Measurements from ENCODE around the gene SOHLH1. TPM values are rescaled to one million over a fixed set of nuclear protein-coding genes. Genes with fewer than 3 reads are reported as not detected.

SOHLH1 gene
- total and polyA plus RNA-seq, 10 of the 15 experiments (the other 5 are each of a cell fraction or from before 2014, with no cell fraction given) = not detected

GRCh38 chr9:135739271-135740220 is 40.3 kb upstream of the SOHLH1 start:
- no TSS peak for BruUV-seq (replicated peaks)
- intact Hi-C loops (cut with micrococcal nuclease; ENCODE audit: unreplicated experiment) = no loop called here
- H3K79me2 ChIP-seq (ENCODE audit: control insufficient read depth, insufficient read depth, low read length) = no peaks in the 10 kb centered on the region
- FAIRE-seq (no peak), DNase-seq (ENCODE audit: low read depth, low spot score) (no peak), ATAC-seq (no peak)
- H2AFZ ChIP-seq (ENCODE audit: control insufficient read depth, low read depth, low read length) = no peak overlapping the region
- TF ChIP-seq ZBTB33 (IDR thresholded peaks at IDR 0.05) (no peak), EP300 (IDR thresholded peaks at IDR 0.05; ENCODE audit: borderline replicate concordance in 1 of 2, control insufficient read depth in 1 of 2, low read depth in 2 of 2, low read length in 2 of 2) (no peak), PBX3 (IDR thresholded peaks at IDR 0.05; ENCODE audit: insufficient replicate concordance, low read depth, low read length) (no peak), TCF12 (IDR thresholded peaks at IDR 0.05; ENCODE audit: low read depth, low read length) (no peak), IKZF1 (conservative IDR thresholded peaks at IDR 0.05) (no peak), SMC3 (IDR thresholded peaks at IDR 0.05; ENCODE audit: borderline replicate concordance, low read length) (no peak), SMARCA5 (IDR thresholded peaks at IDR 0.05) (no peak), USF2 (IDR thresholded peaks at IDR 0.05; ENCODE audit: borderline replicate concordance, low read depth, low read length) (no peak), POLR2AphosphoS2 (IDR thresholded peaks at IDR 0.05; ENCODE audit: low read depth, low read length) (no peak), NBN (IDR thresholded peaks at IDR 0.05) (no peak)
- H3K4me3 ChIP-seq = no peak overlapping the region
- 16% methylated on average over 24 of the region's 28 CpGs for WGBS (ENCODE audit: insufficient coverage, insufficient replicate concordance, low lambda C conversion rate, missing lambda C conversion rate)
- H3K36me3 ChIP-seq (ENCODE audit: control insufficient read depth in 2 of 2, insufficient read depth in 2 of 2, low read length in 1 of 2) = no peaks in the 10 kb centered on the region
- in situ Hi-C loops (cut with MboI) = no loop called here
- H4K20me1 ChIP-seq (ENCODE audit: control insufficient read depth, insufficient read depth) = no peaks in the 10 kb centered on the region
- no peaks in the 10 kb centered on the region; a peak in 1 of 4 replicates for H3K27me3 ChIP-seq (replicated peaks in 1 of 2; ENCODE audit: control insufficient read depth in 2 of 2, insufficient read depth in 2 of 2, low read length in 1 of 2)
- SMC1A ChIA-PET (ENCODE audit: uncharacterized antibody, unreplicated experiment) = no interaction called here
- no peak overlapping the region for H3K4me2 ChIP-seq (ENCODE audit: control insufficient read depth, insufficient read depth)
- no peak overlapping the region for H3K27ac ChIP-seq (ENCODE audit: control insufficient read depth, insufficient read depth)
- no peaks in the 10 kb centered on the region; the same call in 2 of the 3 replicates for H3K9me3 ChIP-seq (replicated peaks; ENCODE audit: control insufficient read depth, insufficient read depth, low read length)
- H3K4me1 ChIP-seq (ENCODE audit: control insufficient read depth, insufficient read depth, low read length) = no peaks in the 10 kb centered on the region
- H3K9ac ChIP-seq (ENCODE audit: control insufficient read depth, insufficient read depth, low read length) = no peak overlapping the region
- RAD21 ChIA-PET (ENCODE audit: unreplicated experiment) = no interaction called here
- POLR2A ChIA-PET = no interaction called here
- CTCF ChIA-PET = no interaction called here

All from GM12878 (cell line).